Mammary epithelial cell (primary cell): Measurements from ENCODE around the gene PDLIM7.

Experiments used
- EZH2 ChIP-seq: IDR thresholded peaks from 2 replicates; pipeline ENCODE4 v1.6.1; 2012; ENCODE audit warnings: low read length, inconsistent platforms, borderline replicate concordance
- TF ChIP-seq, protein P1 (sequence below), 2 donors: IDR thresholded peaks in 1 of 2; conservative IDR thresholded peaks in 1 of 2; 2 replicates each; pipeline ENCODE4 v1.5.1; 2011 to 2012; ENCODE audit warnings: inconsistent platforms in 2 of 2, low read length in 2 of 2, mild to moderate bottlenecking in 2 of 2, control low read depth in 1 of 2, low read depth in 1 of 2; ENCODE audit not compliant: insufficient read depth in 1 of 2; ENCODE audit errors: extremely low read depth in 1 of 2

DNA sequence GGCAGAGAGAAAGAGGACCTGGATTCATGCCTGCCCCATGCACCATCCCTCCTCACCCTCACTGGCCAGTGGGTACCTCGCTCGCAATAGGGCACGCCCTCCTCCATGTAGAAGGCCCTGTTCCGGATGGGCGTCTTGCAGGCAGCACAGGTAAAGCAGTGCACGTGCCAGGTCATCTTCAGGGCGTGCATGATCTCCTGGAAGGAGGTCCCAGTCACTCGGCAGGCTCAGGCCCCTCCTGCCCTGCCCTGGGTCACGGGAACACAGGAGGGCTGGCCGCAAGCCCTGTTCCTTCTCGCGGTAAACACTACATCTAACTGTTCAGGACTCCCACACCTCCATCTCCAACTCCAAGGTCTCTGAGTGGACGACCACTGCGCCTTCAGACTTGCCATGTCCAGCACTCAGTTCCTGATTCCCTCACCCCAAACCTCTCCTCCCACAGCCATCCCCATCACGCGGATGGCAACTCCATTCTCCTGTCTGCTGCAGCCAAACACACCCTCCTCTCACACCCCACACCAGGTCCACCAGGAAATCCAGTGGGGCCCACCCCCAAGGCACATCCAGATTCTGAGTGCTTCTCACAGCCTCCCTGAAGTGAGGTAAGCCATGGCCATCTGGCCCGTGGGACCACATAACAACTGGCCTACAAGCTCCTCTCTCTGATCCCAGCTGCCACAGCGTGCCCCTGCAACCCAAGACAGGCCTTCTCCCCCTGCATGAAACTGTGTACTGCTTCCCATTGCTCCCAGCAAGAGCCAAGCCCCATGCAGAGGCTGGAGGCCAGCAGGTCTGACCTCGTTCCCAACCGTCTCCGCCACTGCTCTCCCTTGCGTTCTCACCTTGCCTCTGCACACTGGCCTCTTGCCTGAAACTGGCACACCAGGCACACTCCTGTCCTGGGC is 13.2 kb downstream of the PDLIM7 start:
- TF ChIP-seq, protein P1, sequence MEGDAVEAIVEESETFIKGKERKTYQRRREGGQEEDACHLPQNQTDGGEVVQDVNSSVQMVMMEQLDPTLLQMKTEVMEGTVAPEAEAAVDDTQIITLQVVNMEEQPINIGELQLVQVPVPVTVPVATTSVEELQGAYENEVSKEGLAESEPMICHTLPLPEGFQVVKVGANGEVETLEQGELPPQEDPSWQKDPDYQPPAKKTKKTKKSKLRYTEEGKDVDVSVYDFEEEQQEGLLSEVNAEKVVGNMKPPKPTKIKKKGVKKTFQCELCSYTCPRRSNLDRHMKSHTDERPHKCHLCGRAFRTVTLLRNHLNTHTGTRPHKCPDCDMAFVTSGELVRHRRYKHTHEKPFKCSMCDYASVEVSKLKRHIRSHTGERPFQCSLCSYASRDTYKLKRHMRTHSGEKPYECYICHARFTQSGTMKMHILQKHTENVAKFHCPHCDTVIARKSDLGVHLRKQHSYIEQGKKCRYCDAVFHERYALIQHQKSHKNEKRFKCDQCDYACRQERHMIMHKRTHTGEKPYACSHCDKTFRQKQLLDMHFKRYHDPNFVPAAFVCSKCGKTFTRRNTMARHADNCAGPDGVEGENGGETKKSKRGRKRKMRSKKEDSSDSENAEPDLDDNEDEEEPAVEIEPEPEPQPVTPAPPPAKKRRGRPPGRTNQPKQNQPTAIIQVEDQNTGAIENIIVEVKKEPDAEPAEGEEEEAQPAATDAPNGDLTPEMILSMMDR (conservative IDR thresholded peaks at IDR 0.05 in 1 of 2, IDR thresholded peaks at IDR 0.05 in 1 of 2; ENCODE audit: extremely low read depth in 1 of 2, insufficient read depth in 1 of 2, low read depth in 1 of 2, low read length in 2 of 2), result no peak
- no peak for TF ChIP-seq EZH2
